ENCODE results near the gene BBOX1.

The BBOX1 gene

DNA sequence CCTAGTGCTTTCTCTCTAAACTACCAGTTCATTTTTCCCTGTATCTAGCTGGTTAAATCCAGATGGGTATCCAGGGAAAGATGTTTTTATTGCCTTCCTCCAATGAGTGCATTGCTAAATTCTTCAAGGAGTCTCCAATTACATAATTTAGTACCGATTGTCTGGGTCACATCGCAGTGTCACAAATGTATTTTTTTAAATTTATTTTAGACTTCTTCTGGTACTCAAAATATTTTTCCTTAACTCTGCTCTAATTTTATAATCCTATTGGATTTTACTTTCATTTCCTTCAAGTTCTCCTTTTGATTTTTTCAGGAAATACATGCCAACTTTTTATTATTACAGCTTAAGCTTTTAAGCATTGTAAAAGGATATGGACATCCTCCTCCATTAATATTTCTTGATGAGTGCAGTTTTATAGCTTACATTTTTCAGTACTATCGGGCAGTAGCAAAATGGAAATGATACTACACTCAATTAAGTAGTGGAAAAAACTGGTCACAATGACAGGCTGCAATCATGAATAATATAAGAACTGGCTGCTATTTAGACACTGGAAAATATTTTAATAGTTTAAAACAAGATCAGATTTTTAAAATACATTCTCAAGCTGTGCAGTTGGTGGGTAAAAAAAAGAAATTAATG, 20.3 kb downstream of the BBOX1 start:
- H3K14ac ChIP-seq (ENCODE audit: low read length in 2 of 2) = no peak overlapping the region
- H3K36me3 ChIP-seq (ENCODE audit: control insufficient read depth in 1 of 2, insufficient read depth in 2 of 2, low read depth in 1 of 2, low read length in 2 of 2) = peaks cover 0 to 2% of the 10 kb centered on the region in 2 experiments
- H3K4me2 ChIP-seq (ENCODE audit: low read length, poor library complexity, severe bottlenecking) = no peak overlapping the region
- no peak overlapping the region for H3K18ac ChIP-seq (ENCODE audit: low read depth in 1 of 2, low read length in 2 of 2)
- H2BK5ac ChIP-seq (ENCODE audit: low read depth, low read length, poor library complexity, severe bottlenecking) = no peak overlapping the region
- H3K23ac ChIP-seq (ENCODE audit: low read length in 2 of 2) = no peak overlapping the region
- no peak overlapping the region for H2BK15ac ChIP-seq (ENCODE audit: low read depth, poor library complexity, severe bottlenecking)
- H2AFZ ChIP-seq (ENCODE audit: low read depth, low read length) = no peak overlapping the region
- no peak overlapping the region for H2AK5ac ChIP-seq (ENCODE audit: low read length, severe bottlenecking)
- no peak overlapping the region for H2BK120ac ChIP-seq (ENCODE audit: low read depth, low read length)
- peaks cover 24% of the 10 kb centered on the region for H3K9me3 ChIP-seq (ENCODE audit: control insufficient read depth, low read length)
- H2BK12ac ChIP-seq (ENCODE audit: low read length in 2 of 2) = no peak overlapping the region
- no peaks in the 10 kb centered on the region for H3K4me1 ChIP-seq (ENCODE audit: control insufficient read depth, insufficient read depth, low read depth, low read length)
- no peak overlapping the region for H3K4me3 ChIP-seq (ENCODE audit: insufficient read depth in 1 of 2, low read depth in 1 of 2, low read length in 2 of 2)
- H3K4ac ChIP-seq (ENCODE audit: low read depth in 1 of 2, low read length in 2 of 2) = no peak overlapping the region
- H3K9ac ChIP-seq (ENCODE audit: low read length) = no peak overlapping the region
- H3K79me1 ChIP-seq (replicated peaks; ENCODE audit: low read length, poor library complexity, severe bottlenecking) = no peaks in the 10 kb centered on the region
- DNase-seq = no peak
- H3K27ac ChIP-seq (ENCODE audit: low read length, poor library complexity, severe bottlenecking) = no peak overlapping the region
- no peak overlapping the region for H4K91ac ChIP-seq (ENCODE audit: low read length)
- H4K8ac ChIP-seq (ENCODE audit: low read length) = no peak overlapping the region
- no CpG with 5 or more reads among the region's 3 CpGs for WGBS
- no peaks in the 10 kb centered on the region for H3K27me3 ChIP-seq (ENCODE audit: control insufficient read depth in 1 of 2, insufficient read depth in 1 of 2, low read length in 2 of 2)

GRCh38 chr11:27061461-27061821, 20.8 kb downstream of the BBOX1 start:
- no peak overlapping the region for H4K8ac ChIP-seq (ENCODE audit: low read length)
- H3K9me3 ChIP-seq (ENCODE audit: control insufficient read depth, low read length) = peaks cover 24% of the 10 kb centered on the region
- H3K27ac ChIP-seq (ENCODE audit: low read length, poor library complexity, severe bottlenecking) = no peak overlapping the region
- H3K4me2 ChIP-seq (ENCODE audit: low read length, poor library complexity, severe bottlenecking) = no peak overlapping the region
- no peak overlapping the region for H4K91ac ChIP-seq (ENCODE audit: low read length)
- H3K4me1 ChIP-seq (ENCODE audit: control insufficient read depth, insufficient read depth, low read depth, low read length) = no peaks in the 10 kb centered on the region
- no peak overlapping the region for H2BK5ac ChIP-seq (ENCODE audit: low read depth, low read length, poor library complexity, severe bottlenecking)
- 44% methylated on average over 1 of the region's 2 CpGs for WGBS
- H3K36me3 ChIP-seq (ENCODE audit: control insufficient read depth in 1 of 2, insufficient read depth in 2 of 2, low read depth in 1 of 2, low read length in 2 of 2) = peaks cover 0 to 2% of the 10 kb centered on the region in 2 experiments
- H2AK5ac ChIP-seq (ENCODE audit: low read length, severe bottlenecking) = no peak overlapping the region
- no peak overlapping the region for H3K23ac ChIP-seq (ENCODE audit: low read length in 2 of 2)
- DNase-seq = no peak
- H3K9ac ChIP-seq (ENCODE audit: low read length) = no peak overlapping the region
- no peak overlapping the region for H2BK15ac ChIP-seq (ENCODE audit: low read depth, poor library complexity, severe bottlenecking)
- no peak overlapping the region for H3K14ac ChIP-seq (ENCODE audit: low read length in 2 of 2)
- no peak overlapping the region for H3K18ac ChIP-seq (ENCODE audit: low read depth in 1 of 2, low read length in 2 of 2)
- H3K79me1 ChIP-seq (replicated peaks; ENCODE audit: low read length, poor library complexity, severe bottlenecking) = no peaks in the 10 kb centered on the region
- no peaks in the 10 kb centered on the region for H3K27me3 ChIP-seq (ENCODE audit: control insufficient read depth in 1 of 2, insufficient read depth in 1 of 2, low read length in 2 of 2)
- no peak overlapping the region for H2AFZ ChIP-seq (ENCODE audit: low read depth, low read length)
- H3K4ac ChIP-seq (ENCODE audit: low read depth in 1 of 2, low read length in 2 of 2) = no peak overlapping the region
- no peak overlapping the region for H2BK12ac ChIP-seq (ENCODE audit: low read length in 2 of 2)
- no peak overlapping the region for H3K4me3 ChIP-seq (ENCODE audit: insufficient read depth in 1 of 2, low read depth in 1 of 2, low read length in 2 of 2)
- no peak overlapping the region for H2BK120ac ChIP-seq (ENCODE audit: low read depth, low read length)

DNA sequence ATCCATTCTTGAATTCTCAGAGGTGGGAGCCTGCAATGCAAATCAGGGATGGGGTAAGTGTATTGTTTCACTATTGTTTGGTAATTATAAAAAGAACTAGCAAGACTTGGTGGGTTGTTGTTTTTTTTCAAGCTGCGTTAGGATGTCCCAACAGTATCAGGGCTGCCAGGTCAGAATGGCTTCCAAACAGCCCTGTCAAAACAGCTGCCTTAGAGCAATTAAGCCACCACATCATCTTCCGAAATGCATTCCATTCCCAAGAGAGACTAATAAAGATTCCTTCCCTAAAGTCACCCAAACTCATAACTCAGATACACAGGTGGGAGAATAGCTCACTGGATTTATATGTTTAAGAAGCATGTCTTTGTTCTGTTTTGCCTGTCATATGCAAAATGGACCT, 23.5 kb downstream of the BBOX1 start:
- no peak for DNase-seq
- no peaks in the 10 kb centered on the region for H3K27me3 ChIP-seq (ENCODE audit: control insufficient read depth in 1 of 2, insufficient read depth in 1 of 2, low read length in 2 of 2)
- no peak overlapping the region for H4K91ac ChIP-seq (ENCODE audit: low read length)
- no peak overlapping the region for H3K18ac ChIP-seq (ENCODE audit: low read depth in 1 of 2, low read length in 2 of 2)
- H3K9me3 ChIP-seq (ENCODE audit: control insufficient read depth, low read length) = peaks cover 20% of the 10 kb centered on the region
- no peak overlapping the region for H4K8ac ChIP-seq (ENCODE audit: low read length)
- H3K4me1 ChIP-seq (ENCODE audit: control insufficient read depth, insufficient read depth, low read depth, low read length) = no peaks in the 10 kb centered on the region
- no peak overlapping the region for H2BK120ac ChIP-seq (ENCODE audit: low read depth, low read length)
- no peaks in the 10 kb centered on the region for H3K79me1 ChIP-seq (replicated peaks; ENCODE audit: low read length, poor library complexity, severe bottlenecking)
- H2BK15ac ChIP-seq (ENCODE audit: low read depth, poor library complexity, severe bottlenecking) = no peak overlapping the region
- no peak overlapping the region for H2AFZ ChIP-seq (ENCODE audit: low read depth, low read length)
- no peak overlapping the region for H3K4me2 ChIP-seq (ENCODE audit: low read length, poor library complexity, severe bottlenecking)
- H3K36me3 ChIP-seq (ENCODE audit: control insufficient read depth in 1 of 2, insufficient read depth in 2 of 2, low read depth in 1 of 2, low read length in 2 of 2) = no peaks in the 10 kb centered on the region
- no peak overlapping the region for H2AK5ac ChIP-seq (ENCODE audit: low read length, severe bottlenecking)
- H2BK5ac ChIP-seq (ENCODE audit: low read depth, low read length, poor library complexity, severe bottlenecking) = no peak overlapping the region
- H3K4ac ChIP-seq (ENCODE audit: low read depth in 1 of 2, low read length in 2 of 2) = no peak overlapping the region
- H3K14ac ChIP-seq (ENCODE audit: low read length in 2 of 2) = no peak overlapping the region
- no peak overlapping the region for H3K9ac ChIP-seq (ENCODE audit: low read length)
- H3K27ac ChIP-seq (ENCODE audit: low read length, poor library complexity, severe bottlenecking) = no peak overlapping the region
- WGBS = 67% methylated on average over 1 of the region's 2 CpGs
- H2BK12ac ChIP-seq (ENCODE audit: low read length in 2 of 2) = no peak overlapping the region
- no peak overlapping the region for H3K23ac ChIP-seq (ENCODE audit: low read length in 2 of 2)
- H3K4me3 ChIP-seq (ENCODE audit: insufficient read depth in 1 of 2, low read depth in 1 of 2, low read length in 2 of 2) = no peak overlapping the region

DNA sequence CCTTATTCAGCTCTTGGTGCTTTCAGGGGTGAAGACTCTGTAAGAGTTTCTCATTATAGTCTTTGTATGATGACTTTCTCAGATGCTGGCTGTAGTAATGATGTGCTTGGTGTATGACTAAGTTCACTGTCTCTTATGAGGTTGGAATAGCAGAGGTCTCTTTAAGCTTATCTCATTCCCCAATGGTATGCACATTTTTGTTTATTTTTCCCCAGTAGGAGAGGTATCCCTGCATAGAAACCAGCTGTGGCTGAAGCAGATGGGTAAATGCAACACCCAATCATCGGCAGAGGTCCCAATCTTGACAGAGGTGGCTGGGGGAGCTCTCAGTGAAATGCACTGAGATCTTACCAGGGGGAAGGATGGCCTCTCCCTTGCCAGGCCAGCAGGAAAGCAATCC, 34.6 kb downstream of the BBOX1 start:
- no peak overlapping the region for H3K18ac ChIP-seq (ENCODE audit: low read depth in 1 of 2, low read length in 2 of 2)
- H3K9me3 ChIP-seq (ENCODE audit: control insufficient read depth, low read length) = peaks cover 7% of the 10 kb centered on the region
- no peak overlapping the region for H4K91ac ChIP-seq (ENCODE audit: low read length)
- H3K27me3 ChIP-seq (ENCODE audit: control insufficient read depth in 1 of 2, insufficient read depth in 1 of 2, low read length in 2 of 2) = no peaks in the 10 kb centered on the region
- H3K27ac ChIP-seq (ENCODE audit: low read length, poor library complexity, severe bottlenecking) = no peak overlapping the region
- H3K4ac ChIP-seq (ENCODE audit: low read depth in 1 of 2, low read length in 2 of 2) = no peak overlapping the region
- H2BK5ac ChIP-seq (ENCODE audit: low read depth, low read length, poor library complexity, severe bottlenecking) = no peak overlapping the region
- no peak overlapping the region for H3K4me2 ChIP-seq (ENCODE audit: low read length, poor library complexity, severe bottlenecking)
- no peaks in the 10 kb centered on the region for H3K36me3 ChIP-seq (ENCODE audit: control insufficient read depth in 1 of 2, insufficient read depth in 2 of 2, low read depth in 1 of 2, low read length in 2 of 2)
- no peak overlapping the region for H3K23ac ChIP-seq (ENCODE audit: low read length in 2 of 2)
- no peak overlapping the region for H3K4me3 ChIP-seq (ENCODE audit: insufficient read depth in 1 of 2, low read depth in 1 of 2, low read length in 2 of 2)
- no peak overlapping the region for H3K14ac ChIP-seq (ENCODE audit: low read length in 2 of 2)
- H2BK12ac ChIP-seq (ENCODE audit: low read length in 2 of 2) = no peak overlapping the region
- H3K4me1 ChIP-seq (ENCODE audit: control insufficient read depth, insufficient read depth, low read depth, low read length) = peaks cover 16% of the 10 kb centered on the region
- no peak overlapping the region for H2AFZ ChIP-seq (ENCODE audit: low read depth, low read length)
- H2BK15ac ChIP-seq (ENCODE audit: low read depth, poor library complexity, severe bottlenecking) = no peak overlapping the region
- no peaks in the 10 kb centered on the region for H3K79me1 ChIP-seq (replicated peaks; ENCODE audit: low read length, poor library complexity, severe bottlenecking)
- DNase-seq = peak; percentile 44
- no peak overlapping the region for H3K9ac ChIP-seq (ENCODE audit: low read length)
- 42% methylated on average over 1 of the region's 1 CpG for WGBS
- H2BK120ac ChIP-seq (ENCODE audit: low read depth, low read length) = no peak overlapping the region
- H2AK5ac ChIP-seq (ENCODE audit: low read length, severe bottlenecking) = no peak overlapping the region
- no peak overlapping the region for H4K8ac ChIP-seq (ENCODE audit: low read length)

Data from mesenchymal stem cell (in vitro differentiated cells and primary cell).